Stomach (tissue), 9 donors: ENCODE measurements around the gene TMEM132C. TPM values are rescaled to one million over a fixed set of nuclear protein-coding genes. Genes with fewer than 3 reads are reported as not detected.

Experiments
- DNase-seq, 2 donors: peaks; one replicate each; pipeline versions ENCODE4 v3.0.0 to v3.0.0-alpha.2; 2013 to 2019
- H3K27ac ChIP-seq, 5 donors: fragments of 200-600 bp in 4 of 5; sonication (generic) in 4 of 5; one replicate each; pipeline ENCODE4 v1.5.1; 2013 to 2019; ENCODE audit warnings: mild to moderate bottlenecking in 1 of 5, moderate library complexity in 1 of 5
- H3K27me3 ChIP-seq, 3 donors: fragments of 200-600 bp; sonication (generic); one replicate each; pipeline ENCODE4 v1.5.1; 2017 to 2019; ENCODE audit warnings: mixed run types in 1 of 3
- H3K36me3 ChIP-seq, 4 donors: fragments of 200-600 bp; sonication (generic); 1 replicate in 3 of 4; 2 replicates in 1 of 4; pipeline ENCODE4 v1.5.1; 2016 to 2019
- H3K4me1 ChIP-seq, 4 donors: fragments of 200-600 bp; sonication (generic); one replicate each; pipeline ENCODE4 v1.5.1; 2016 to 2019
- H3K4me3 ChIP-seq, 4 donors: fragments of 200-600 bp; sonication (generic) in 3 of 4; one replicate each; pipeline ENCODE4 v1.5.1; 2016 to 2019; ENCODE audit warnings: mild to moderate bottlenecking in 1 of 4
- H3K9me3 ChIP-seq, 4 donors: fragments of 200-600 bp; sonication (generic); one replicate each; pipeline ENCODE4 v1.5.1; 2016 to 2019
- CTCF ChIP-seq, 7 experiments: fragments of 450-650 bp in 4 of 7; fragments of 200-600 bp in 3 of 7; sonication (generic) in 3 of 7; IDR thresholded peaks; one replicate each; pipeline ENCODE4 v1.5.1; 2016 to 2019; ENCODE audit warnings: antibody characterized with exemption in 7 of 7, control low read depth in 2 of 7, mild to moderate bottlenecking in 1 of 7
- EP300 ChIP-seq: sonication (generic); formaldehyde crosslinking; IDR thresholded peaks from one replicate; pipeline ENCODE4 v1.6.1; 2017; ENCODE audit warnings: antibody characterized with exemption
- POLR2A ChIP-seq, 4 donors: fragments of 450-650 bp; IDR thresholded peaks; one replicate each; pipeline ENCODE4 v1.6.1; 2016; ENCODE audit warnings: antibody characterized with exemption in 4 of 4, control low read depth in 2 of 4, mild to moderate bottlenecking in 1 of 4, moderate library complexity in 1 of 4
- POLR2AphosphoS5 ChIP-seq, 3 donors: sonication (generic); formaldehyde crosslinking; IDR thresholded peaks; one replicate each; pipeline ENCODE4 v1.6.1; 2016; ENCODE audit warnings: antibody characterized with exemption in 3 of 3
- WGBS, 5 donors: extraction: QIAGEN DNeasy Blood & Tissue Kit in 3 of 5; methylation state at CpG; one replicate each; pipeline versions ENCODE4 v1.1.5 to v1.1.7; 2013 to 2018; 5-methylcytosine and 5-hydroxymethylcytosine counted together
- intact Hi-C: fragments of 100-400 bp; cut with DNase I; formaldehyde crosslinking; loops from one replicate; pipeline ENCODE4 v1.15.1; 2023; ENCODE audit warnings: low total_unique reads
- polyA plus RNA-seq, 3 donors: library from polyadenylated mRNA; stranded (reverse); fragments of 200-250 nt; gene quantifications; one replicate each; pipeline ENCODE4 v1.2.3, GENCODE V29; 2013
- total RNA-seq, 5 donors: library from RNA; depleted of rRNA; stranded (reverse); fragments of >200 nt; gene quantifications; one replicate each; pipeline versions ENCODE4 v1.1.0 to v1.2.3, GENCODE V29; 2014 to 2016
- donor health status: healthy with polysubstance abuse.
- donor health status: Bipolar disorder and iron deficiency.
- donor health status: healthy.

The TMEM132C gene
- total and polyA plus RNA-seq, 8 donors = under 0.01 to 12.8 (median 0.94) TPM

GRCh38 chr12:128745772-128746689 is 479.1 kb downstream of the TMEM132C start:
- no peak for TF ChIP-seq EP300
- TF ChIP-seq POLR2A (IDR thresholded peaks at IDR 0.05) = no peak
- no peak for TF ChIP-seq POLR2AphosphoS5 (IDR thresholded peaks at IDR 0.05)
- TF ChIP-seq CTCF (IDR thresholded peaks at IDR 0.05) = no peak
- intact Hi-C loops = no loop called here
- no peak overlapping the region for H3K4me3 ChIP-seq
- no peak for DNase-seq
- 47 to 55% (median 52%) methylated on average over 11 of the region's 11 CpGs for WGBS, 5 donors
- H3K4me1 ChIP-seq = no peaks in the 10 kb centered on the region
- no peaks in the 10 kb centered on the region for H3K9me3 ChIP-seq
- H3K36me3 ChIP-seq = no peaks in the 10 kb centered on the region
- no peak overlapping the region for H3K27ac ChIP-seq
- peaks cover 0 to 6% (median 0%) of the 10 kb centered on the region in 3 donors for H3K27me3 ChIP-seq

- WGBS, 5 donors = 65 to 90% (median 78%) methylated on average over 6 to 13 of the region's 13 CpGs
- H3K4me3 ChIP-seq = no peak overlapping the region
- DNase-seq = no peak
- intact Hi-C loops = no loop called here
- no peaks in the 10 kb centered on the region for H3K9me3 ChIP-seq
- H3K4me1 ChIP-seq = no peaks in the 10 kb centered on the region
- peaks cover 0 to 6% (median 0%) of the 10 kb centered on the region in 3 donors for H3K27me3 ChIP-seq
- H3K27ac ChIP-seq = no peak overlapping the region
- no peak for TF ChIP-seq POLR2A (IDR thresholded peaks at IDR 0.05)
- no peak for TF ChIP-seq POLR2AphosphoS5 (IDR thresholded peaks at IDR 0.05)
- no peak for TF ChIP-seq EP300
- H3K36me3 ChIP-seq = no peaks in the 10 kb centered on the region
Measured at GRCh38 chr12:128747441-128747840, 480.5 kb downstream of the TMEM132C start.

GRCh38 chr12:128752386-128752785 is 485.4 kb downstream of the TMEM132C start:
- Histone ChIP-seq H3K27ac (no peak overlapping the region), H3K27me3 (peaks cover 0 to 4% (median 0%) of the 10 kb centered on the region in 3 donors), H3K36me3 (no peaks in the 10 kb centered on the region), H3K4me3 (no peak overlapping the region), H3K9me3 (peaks cover 0 to 3% (median 0%) of the 10 kb centered on the region in 4 donors), H3K4me1 (no peaks in the 10 kb centered on the region)
- no peak for TF ChIP-seq EP300
- TF ChIP-seq POLR2AphosphoS5 (IDR thresholded peaks at IDR 0.05) = no peak
- no peak for TF ChIP-seq CTCF (IDR thresholded peaks at IDR 0.05)
- TF ChIP-seq POLR2A (IDR thresholded peaks at IDR 0.05) = no peak
- 79 to 83% (median 80%) methylated on average over 5 of the region's 5 CpGs for WGBS, 5 donors
- no peak for DNase-seq
- intact Hi-C loops = no loop called here

GRCh38 chr12:128753438-128753837 is 486.5 kb downstream of the TMEM132C start:
- Histone ChIP-seq H3K27ac (no peak overlapping the region), H3K27me3 (no peaks in the 10 kb centered on the region), H3K36me3 (no peaks in the 10 kb centered on the region), H3K4me1 (no peaks in the 10 kb centered on the region), H3K9me3 (peaks cover 0 to 3% (median 0%) of the 10 kb centered on the region in 4 donors), H3K4me3 (no peak overlapping the region)
- no peak for DNase-seq
- intact Hi-C loops = no loop called here
- 33 to 50% (median 39%) methylated on average over 4 of the region's 4 CpGs for WGBS, 5 donors
- TF ChIP-seq POLR2AphosphoS5 (IDR thresholded peaks at IDR 0.05) = no peak
- TF ChIP-seq POLR2A (IDR thresholded peaks at IDR 0.05) = no peak
- no peak for TF ChIP-seq CTCF (IDR thresholded peaks at IDR 0.05)

- intact Hi-C loops = no loop called here
- no peak overlapping the region for H3K27ac ChIP-seq
- H3K36me3 ChIP-seq = no peaks in the 10 kb centered on the region
- no peaks in the 10 kb centered on the region for H3K4me1 ChIP-seq
- H3K4me3 ChIP-seq = no peak overlapping the region
- H3K9me3 ChIP-seq = peaks cover 0 to 3% (median 0%) of the 10 kb centered on the region in 4 donors
- no peak for DNase-seq
- no peak for TF ChIP-seq EP300
- H3K27me3 ChIP-seq = no peaks in the 10 kb centered on the region
- WGBS, 5 donors = 76 to 90% (median 81%) methylated on average over 3 of the region's 3 CpGs
Measured at GRCh38 chr12:128754275-128754674, 487.3 kb downstream of the TMEM132C start.
